ENCODE results near the gene GDPGP1. TPM values are rescaled to one million over a fixed set of nuclear protein-coding genes. Genes with fewer than 3 reads are reported as not detected.

The GDPGP1 gene
- total and polyA plus RNA-seq, 4 donors = 2.5 to 8.6 (median 5.1) TPM

- peaks cover 0 to 11% (median 3%) of the 10 kb centered on the region in 4 donors for H3K36me3 ChIP-seq (ENCODE audit: control insufficient read depth in 4 of 4, insufficient read depth in 3 of 4, low read depth in 1 of 4, low read length in 3 of 4)
- H3K4me1 ChIP-seq (ENCODE audit: control insufficient read depth in 4 of 4, insufficient read depth in 4 of 4, low read length in 3 of 4) = peaks cover 13 to 33% (median 20%) of the 10 kb centered on the region in 4 donors
- peak overlapping the region; percentile 60 to 77 (median 62) for H3K4me3 ChIP-seq (ENCODE audit: low read depth in 1 of 3, low read length in 3 of 3)
- no peaks in the 10 kb centered on the region for H3K27me3 ChIP-seq (ENCODE audit: control insufficient read depth in 4 of 4, insufficient read depth in 4 of 4, low read length in 3 of 4)
- H3K9me3 ChIP-seq (ENCODE audit: control insufficient read depth in 4 of 4, low read length in 3 of 4) = no peaks in the 10 kb centered on the region
- no peak for DNase-seq (ENCODE audit: low spot score)
- peak overlapping the region; percentile 49 to 69 for H3K27ac ChIP-seq (ENCODE audit: low read depth in 1 of 2, low read length in 2 of 2)
- TF ChIP-seq CTCF (IDR thresholded peaks at IDR 0.05; ENCODE audit: low read depth, low read length, missing input control) = no peak
- H3K9ac ChIP-seq (ENCODE audit: low read depth in 1 of 2, low read length in 2 of 2) = peak overlapping the region in 1 of 2 donors; percentile 21
- 29% methylated on average over 24 of the region's 24 CpGs for WGBS
Observed at GRCh38 chr15:90200534-90201129, 33.4 kb upstream of the GDPGP1 start.

- Histone ChIP-seq H3K4me1 (ENCODE audit: control insufficient read depth in 4 of 4, insufficient read depth in 4 of 4, low read length in 3 of 4) (peaks cover 15 to 38% (median 26%) of the 10 kb centered on the region in 4 donors), H3K27ac (ENCODE audit: low read depth in 1 of 2, low read length in 2 of 2) (peak within 1 kb of the TSS; percentile 49 to 69), H3K9me3 (ENCODE audit: control insufficient read depth in 4 of 4, low read length in 3 of 4) (no peaks in the 10 kb centered on the region), H3K27me3 (ENCODE audit: control insufficient read depth in 4 of 4, insufficient read depth in 4 of 4, low read length in 3 of 4) (no peaks in the 10 kb centered on the region), H3K9ac (ENCODE audit: low read depth in 1 of 2, low read length in 2 of 2) (peak within 1 kb of the TSS; percentile 30 to 42), H3K4me3 (ENCODE audit: low read depth in 1 of 3, low read length in 3 of 3) (peak within 1 kb of the TSS; percentile 60 to 77 (median 62)), H3K36me3 (ENCODE audit: control insufficient read depth in 4 of 4, insufficient read depth in 3 of 4, low read depth in 1 of 4, low read length in 3 of 4) (peaks cover 0 to 13% (median 3%) of the 10 kb centered on the region in 4 donors)
- no peak for TF ChIP-seq FOXA1 (IDR thresholded peaks at IDR 0.05)
- TF ChIP-seq, protein P1, sequence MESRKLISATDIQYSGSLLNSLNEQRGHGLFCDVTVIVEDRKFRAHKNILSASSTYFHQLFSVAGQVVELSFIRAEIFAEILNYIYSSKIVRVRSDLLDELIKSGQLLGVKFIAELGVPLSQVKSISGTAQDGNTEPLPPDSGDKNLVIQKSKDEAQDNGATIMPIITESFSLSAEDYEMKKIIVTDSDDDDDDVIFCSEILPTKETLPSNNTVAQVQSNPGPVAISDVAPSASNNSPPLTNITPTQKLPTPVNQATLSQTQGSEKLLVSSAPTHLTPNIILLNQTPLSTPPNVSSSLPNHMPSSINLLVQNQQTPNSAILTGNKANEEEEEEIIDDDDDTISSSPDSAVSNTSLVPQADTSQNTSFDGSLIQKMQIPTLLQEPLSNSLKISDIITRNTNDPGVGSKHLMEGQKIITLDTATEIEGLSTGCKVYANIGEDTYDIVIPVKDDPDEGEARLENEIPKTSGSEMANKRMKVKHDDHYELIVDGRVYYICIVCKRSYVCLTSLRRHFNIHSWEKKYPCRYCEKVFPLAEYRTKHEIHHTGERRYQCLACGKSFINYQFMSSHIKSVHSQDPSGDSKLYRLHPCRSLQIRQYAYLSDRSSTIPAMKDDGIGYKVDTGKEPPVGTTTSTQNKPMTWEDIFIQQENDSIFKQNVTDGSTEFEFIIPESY (IDR thresholded peaks at IDR 0.05) = no peak
- TF ChIP-seq CTCF (IDR thresholded peaks at IDR 0.05; ENCODE audit: low read depth, low read length, missing input control) = no peak
- TF ChIP-seq RAD21 (IDR thresholded peaks at IDR 0.05) = no peak
- TF ChIP-seq GABPA (IDR thresholded peaks at IDR 0.05 in 1 of 2, conservative IDR thresholded peaks at IDR 0.05 in 1 of 2) = no peak
- peak; percentile 73 for DNase-seq (ENCODE audit: low spot score)
- 1% methylated on average over 88 of the region's 88 CpGs for WGBS
Observed at GRCh38 chr15:90201130-90201943, 32.7 kb upstream of the GDPGP1 start, which contains the start of gene SEMA4B. Gene SEMA4B, plus strand, starts transcription at chr15:90201330. Its CDS starts 249 bp downstream, at chr15:90201579.

- WGBS = 35% methylated on average over 25 of the region's 25 CpGs
- no peaks in the 10 kb centered on the region for H3K27me3 ChIP-seq (ENCODE audit: control insufficient read depth in 4 of 4, insufficient read depth in 4 of 4, low read length in 3 of 4)
- peak overlapping the region; percentile 49 to 69 for H3K27ac ChIP-seq (ENCODE audit: low read depth in 1 of 2, low read length in 2 of 2)
- peaks cover 0 to 19% (median 3%) of the 10 kb centered on the region in 4 donors for H3K36me3 ChIP-seq (ENCODE audit: control insufficient read depth in 4 of 4, insufficient read depth in 3 of 4, low read depth in 1 of 4, low read length in 3 of 4)
- no peaks in the 10 kb centered on the region for H3K9me3 ChIP-seq (ENCODE audit: control insufficient read depth in 4 of 4, low read length in 3 of 4)
- peak overlapping the region; percentile 30 to 42 for H3K9ac ChIP-seq (ENCODE audit: low read depth in 1 of 2, low read length in 2 of 2)
- H3K4me1 ChIP-seq (ENCODE audit: control insufficient read depth in 4 of 4, insufficient read depth in 4 of 4, low read length in 3 of 4) = peaks cover 15 to 38% (median 28%) of the 10 kb centered on the region in 4 donors
- no peak for TF ChIP-seq NR2F2 (IDR thresholded peaks at IDR 0.05)
- no peak for TF ChIP-seq HNF4A (conservative IDR thresholded peaks at IDR 0.05)
- TF ChIP-seq GABPA (IDR thresholded peaks at IDR 0.05 in 1 of 2, conservative IDR thresholded peaks at IDR 0.05 in 1 of 2) = no peak
- no peak for TF ChIP-seq SP1 (IDR thresholded peaks at IDR 0.05)
- TF ChIP-seq RXRA (IDR thresholded peaks at IDR 0.05) = no peak
- DNase-seq (ENCODE audit: low spot score) = no peak
- H3K4me3 ChIP-seq (ENCODE audit: low read depth in 1 of 3, low read length in 3 of 3) = peak overlapping the region in 2 of 3 donors; percentile 62 to 77
Observed at GRCh38 chr15:90201944-90202375, 32.0 kb upstream of the GDPGP1 start.
